ENCODE results near the gene HNF1A.

The HNF1A gene

GRCh38 chr12:120959111-120959878, 19.0 kb upstream of the HNF1A start:
- no peak for DNase-seq (ENCODE audit: low spot score)

GRCh38 chr12:120960657-120961056, 17.7 kb upstream of the HNF1A start:
- DNase-seq (ENCODE audit: low spot score), result no peak

- DNase-seq (ENCODE audit: low spot score), result no peak
Observed at GRCh38 chr12:120961604-120962531, 16.5 kb upstream of the HNF1A start.

- no peak for DNase-seq (ENCODE audit: low spot score)
Observed at GRCh38 chr12:120962532-120963020, 15.8 kb upstream of the HNF1A start.

GRCh38 chr12:120964298-120964697, 14.0 kb upstream of the HNF1A start:
- no peak for DNase-seq (ENCODE audit: low spot score)

GRCh38 chr12:120965534-120966091, 12.7 kb upstream of the HNF1A start:
- no peak for DNase-seq (ENCODE audit: low spot score)

- no peak for DNase-seq (ENCODE audit: low spot score)
Observed at GRCh38 chr12:120970310-120970709, 8.0 kb upstream of the HNF1A start.

- DNase-seq (ENCODE audit: low spot score), result peak; percentile 82
Observed at GRCh38 chr12:120971299-120972180, 6.8 kb upstream of the HNF1A start.

- DNase-seq (ENCODE audit: low spot score), result no peak
Observed at GRCh38 chr12:120972870-120973543, 5.3 kb upstream of the HNF1A start.

- DNase-seq (ENCODE audit: low spot score), result no peak
Observed at GRCh38 chr12:120977531-120978295, 630 bp upstream of the HNF1A start.

GRCh38 chr12:120979220-120979861, 998 bp downstream of the HNF1A start:
- DNase-seq (ENCODE audit: low spot score), result no peak

- DNase-seq (ENCODE audit: low spot score), result no peak
Observed at GRCh38 chr12:120979862-120980696, 1.7 kb downstream of the HNF1A start.

GRCh38 chr12:120980800-120981368, 2.5 kb downstream of the HNF1A start:
- no peak for DNase-seq (ENCODE audit: low spot score)

GRCh38 chr12:120981407-120981941, 3.1 kb downstream of the HNF1A start:
- no peak for DNase-seq (ENCODE audit: low spot score)

GRCh38 chr12:120982659-120983058, 4.3 kb downstream of the HNF1A start:
- no peak for DNase-seq (ENCODE audit: low spot score)

GRCh38 chr12:120983759-120984158, 5.4 kb downstream of the HNF1A start:
- DNase-seq (ENCODE audit: low spot score), result no peak

GRCh38 chr12:120984351-120984898, 6.1 kb downstream of the HNF1A start:
- DNase-seq (ENCODE audit: low spot score), result no peak

GRCh38 chr12:120988234-120988633, 9.9 kb downstream of the HNF1A start:
- no peak for DNase-seq (ENCODE audit: low spot score)

Data from germinal center (tissue), 1 donor.